ENCODE measurements around the gene GSC2.

GRCh38 chr22:19168088-19168890 lies 18.2 kb upstream of the GSC2 start:
- no peak for TF ChIP-seq CTCF (IDR thresholded peaks at IDR 0.05)
- no peak for TF ChIP-seq POLR2A (IDR thresholded peaks at IDR 0.05)
- no peak for TF ChIP-seq POLR2AphosphoS5 (IDR thresholded peaks at IDR 0.05)

Data from prostate gland (tissue), 2 donors.